ENCODE data around the gene IRF4. TPM values are rescaled to one million over a fixed set of nuclear protein-coding genes. Genes with fewer than 3 reads are reported as not detected.

IRF4 gene
- total RNA-seq, 1 donor from 2014 or later: 1.8 TPM

Other genes with a start within 250 kb of the IRF4 start
- gene DUSP22, start 99.3 kb upstream of the IRF4 start, total RNA-seq: 31.8 TPM